Measurements from ENCODE around the gene ACTA2. TPM values are rescaled to one million over a fixed set of nuclear protein-coding genes. Genes with fewer than 3 reads are reported as not detected.
"Not testable (repeated sequence)": the region's sequence is repeated elsewhere in the genome, so short reads cannot be mapped to it uniquely, and the experiment has no call there.

Gene ACTA2
- total RNA-seq, 1 experiment from 2014 or later: 2.9 TPM

DNA sequence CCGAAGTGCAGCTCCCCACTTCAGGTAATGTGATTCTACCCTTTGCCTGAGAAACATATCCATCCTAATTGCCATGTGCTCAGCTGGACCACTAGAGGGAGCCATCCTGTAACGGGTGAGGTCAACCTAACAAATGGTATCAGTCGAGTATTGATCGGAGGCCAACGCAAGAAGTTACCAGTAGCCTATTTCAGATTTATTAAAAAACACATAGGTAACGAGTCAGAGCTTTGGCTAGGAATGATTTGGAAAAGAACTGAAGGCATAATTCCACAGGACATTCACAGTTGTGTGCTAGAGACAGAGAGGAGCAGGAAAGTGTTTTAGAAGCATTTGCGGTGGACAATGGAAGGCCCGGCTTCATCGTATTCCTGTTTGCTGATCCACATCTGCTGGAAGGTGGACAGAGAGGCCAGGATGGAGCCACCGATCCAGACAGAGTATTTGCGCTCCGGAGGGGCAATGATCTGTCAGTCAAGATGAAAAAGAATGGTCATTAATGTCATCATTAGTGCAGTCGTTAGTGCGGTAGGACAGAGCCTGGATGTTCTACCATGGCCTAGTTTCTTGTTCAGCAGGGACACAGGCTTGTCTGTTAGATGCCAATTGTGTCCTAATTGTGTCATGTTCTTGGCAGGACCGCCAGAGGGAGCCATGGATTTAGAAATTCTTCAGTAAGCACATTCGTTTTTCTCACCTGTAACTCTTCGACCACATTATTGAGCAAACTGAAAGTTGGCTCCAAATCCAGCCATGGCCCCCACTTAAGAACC lies 17.5 kb downstream of the ACTA2 start:
- DNase-seq (ENCODE audit: low read depth, low spot score): peak; percentile 82
- in situ Hi-C loops (cut with HindIII; ENCODE audit: low pct_unique_long_range_greater_than_20kb, low sequenced_read_pairs): no loop called here

DNA sequence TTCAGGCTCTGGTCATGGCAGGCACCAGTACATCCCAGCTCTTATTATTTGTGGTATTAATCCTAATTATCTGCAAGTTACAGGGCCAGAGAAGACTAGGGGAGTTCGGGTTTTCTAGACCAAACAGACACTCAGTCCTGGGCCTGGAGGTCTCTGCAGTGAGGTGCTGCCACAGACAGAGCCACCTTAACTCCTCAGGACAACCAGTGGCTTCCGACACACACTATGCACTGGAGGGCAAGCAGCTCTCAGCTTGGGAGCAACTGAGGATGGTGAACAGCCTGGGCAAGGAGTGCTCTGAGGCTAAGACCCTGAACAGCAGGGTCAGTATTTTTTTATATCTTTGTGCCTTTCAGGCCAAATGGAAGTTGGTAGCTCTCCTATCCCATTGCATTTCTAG lies 19.0 kb downstream of the ACTA2 start:
- no peak for DNase-seq (ENCODE audit: low read depth, low spot score)
- in situ Hi-C loops (cut with HindIII; ENCODE audit: low pct_unique_long_range_greater_than_20kb, low sequenced_read_pairs): no loop called here

DNA sequence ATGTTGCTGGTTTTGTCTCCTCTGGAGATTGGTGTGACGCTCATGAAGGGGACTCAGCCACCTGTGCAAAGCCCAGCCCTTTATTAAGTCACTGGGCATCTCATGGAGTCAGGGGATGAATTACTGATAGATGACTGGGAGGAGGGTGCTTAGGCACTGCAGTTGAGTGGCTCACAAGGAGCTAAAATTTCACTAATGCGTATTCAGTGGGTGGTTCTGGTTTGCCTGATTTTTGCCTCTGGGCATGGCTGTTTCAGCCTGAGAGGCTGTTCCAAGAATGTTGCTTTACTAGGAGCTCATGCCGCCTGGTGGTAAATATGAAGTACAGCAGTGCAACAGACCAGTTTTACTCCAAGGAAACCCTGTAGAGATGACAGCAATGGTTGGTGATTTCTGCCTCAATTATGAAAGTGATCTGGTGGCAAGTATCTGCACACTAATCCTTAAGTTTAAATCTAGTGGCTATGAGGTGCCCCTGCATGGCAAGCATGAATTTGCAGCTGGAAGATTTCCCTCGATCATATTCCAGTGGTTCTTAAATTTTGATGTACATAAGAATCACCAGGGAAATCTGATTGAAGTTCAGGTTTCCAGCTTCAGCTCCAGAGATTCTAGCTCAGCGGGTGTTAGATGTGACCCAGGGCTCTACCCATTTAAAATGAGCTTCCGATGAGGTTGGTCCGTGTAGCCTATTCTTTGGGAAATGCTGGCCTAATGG lies 19.9 kb downstream of the ACTA2 start:
- in situ Hi-C loops (cut with HindIII; ENCODE audit: low pct_unique_long_range_greater_than_20kb, low sequenced_read_pairs): no loop called here
- DNase-seq (ENCODE audit: low read depth, low spot score): peak; percentile 82

DNA sequence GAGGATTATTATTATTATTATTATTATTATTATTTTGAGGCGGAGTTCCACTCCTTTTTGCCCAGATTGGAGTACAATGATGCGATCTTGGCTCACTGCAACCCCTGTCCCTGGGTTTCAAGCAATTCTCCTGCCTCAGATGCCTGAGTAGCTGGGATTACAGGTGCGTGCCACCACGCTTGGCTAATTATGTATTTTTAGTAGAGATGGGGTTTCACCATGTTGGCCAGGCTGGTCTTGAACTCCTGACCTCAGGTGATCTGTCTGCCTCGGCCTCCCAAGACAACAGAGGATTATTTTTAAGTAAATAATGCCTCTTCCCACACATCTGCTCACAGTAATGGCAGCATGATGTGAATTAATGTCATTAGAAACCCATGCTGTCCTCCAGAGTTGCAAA lies 20.5 kb downstream of the ACTA2 start:
- DNase-seq (ENCODE audit: low read depth, low spot score); in situ Hi-C loops (cut with HindIII; ENCODE audit: low pct_unique_long_range_greater_than_20kb, low sequenced_read_pairs): not testable (repeated sequence)

DNA sequence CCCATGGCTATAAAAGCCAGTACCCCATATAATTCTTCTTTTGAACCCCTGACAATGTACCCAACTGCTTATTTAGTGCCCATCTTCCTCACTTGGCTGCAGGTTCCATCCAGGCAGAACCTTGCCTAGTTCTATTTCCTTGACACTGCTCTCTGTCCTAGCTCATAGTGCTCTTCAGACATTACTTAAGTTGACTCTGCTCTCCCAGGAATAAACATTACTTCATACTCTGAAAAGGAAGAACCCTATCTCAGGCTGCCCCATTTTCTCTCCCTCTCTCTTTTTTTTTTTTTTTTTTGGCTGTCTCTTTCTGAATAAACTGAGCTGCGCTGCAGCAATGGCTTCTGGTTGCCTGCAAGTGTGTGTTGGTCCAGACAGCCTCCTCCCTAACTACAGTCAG lies 21.0 kb downstream of the ACTA2 start:
- DNase-seq (ENCODE audit: low read depth, low spot score): no peak
- in situ Hi-C loops (cut with HindIII; ENCODE audit: low pct_unique_long_range_greater_than_20kb, low sequenced_read_pairs): no loop called here

DNA sequence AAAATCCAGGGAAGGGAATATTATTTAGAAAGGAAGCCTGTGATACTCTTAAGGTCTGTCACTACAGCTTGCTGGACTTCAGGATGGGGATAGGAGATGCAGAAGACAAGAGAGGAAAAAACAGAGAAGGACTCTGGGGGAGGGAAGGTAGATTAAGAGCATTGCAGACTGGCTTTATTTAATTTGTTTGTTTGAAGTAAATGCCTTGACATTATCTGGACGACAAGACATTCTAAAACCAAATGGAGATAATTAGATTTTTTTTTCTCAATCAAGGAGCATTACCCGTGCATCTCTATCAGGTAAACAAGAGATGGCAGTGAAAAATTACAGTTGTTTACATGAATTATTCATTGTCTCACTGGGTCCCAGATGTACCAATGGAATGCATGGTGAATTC lies 24.3 kb downstream of the ACTA2 start:
- no peak for DNase-seq (ENCODE audit: low read depth, low spot score)
- in situ Hi-C loops (cut with HindIII; ENCODE audit: low pct_unique_long_range_greater_than_20kb, low sequenced_read_pairs): no loop called here

DNA sequence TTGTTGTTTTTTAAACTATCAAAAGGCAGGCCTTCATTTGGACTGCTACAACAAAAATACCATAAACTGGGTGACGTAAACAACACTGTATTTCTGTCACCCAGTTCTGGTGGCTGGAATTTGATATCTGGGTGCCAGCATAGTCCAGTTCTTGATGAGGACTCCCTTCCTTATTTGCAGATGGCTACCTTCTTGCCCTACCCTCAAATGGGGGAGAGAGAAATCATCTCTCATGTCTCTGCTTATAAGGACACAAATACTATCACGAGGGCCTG lies 25.2 kb downstream of the ACTA2 start:
- in situ Hi-C loops (cut with HindIII; ENCODE audit: low pct_unique_long_range_greater_than_20kb, low sequenced_read_pairs): no loop called here
- no peak for DNase-seq (ENCODE audit: low read depth, low spot score)

DNA sequence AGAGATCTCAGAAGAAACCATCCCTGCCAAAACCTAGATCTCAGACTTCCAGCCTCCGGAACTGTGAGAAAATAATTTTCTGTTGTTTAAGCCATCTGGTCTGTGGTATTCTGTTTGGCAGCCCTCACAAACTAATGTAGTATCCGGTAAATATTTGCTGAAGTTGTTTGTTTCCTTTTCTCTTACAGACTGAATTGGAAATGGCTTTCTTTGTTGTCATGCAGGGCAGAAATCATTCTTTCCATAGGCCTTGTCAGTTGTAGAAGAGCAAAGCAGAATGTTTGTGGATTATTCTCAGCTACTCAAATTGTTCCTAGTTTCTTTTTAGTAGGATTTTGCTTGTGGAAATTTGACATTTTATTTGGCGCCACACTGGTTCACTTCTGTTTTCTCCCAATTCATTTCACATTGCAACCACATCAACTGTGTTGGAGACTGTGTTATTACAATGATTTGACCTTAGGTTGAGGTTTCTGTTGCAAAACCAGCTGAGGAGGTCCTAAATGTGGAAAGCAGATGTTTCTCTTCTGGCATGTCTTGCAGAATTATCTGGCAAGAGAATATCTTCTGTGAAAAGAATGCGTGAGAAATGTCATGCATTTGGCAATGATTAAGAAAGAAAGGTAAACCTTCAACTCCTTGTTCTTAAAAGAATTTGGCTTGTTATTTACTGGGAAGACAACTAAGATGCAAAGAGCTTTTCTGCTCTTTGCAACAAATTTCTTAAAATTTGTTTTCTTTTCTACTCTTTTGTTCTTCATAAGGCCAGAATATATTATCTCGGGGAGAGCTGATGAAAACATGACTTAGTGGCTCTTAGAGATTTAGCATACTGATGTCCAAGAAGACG lies 25.8 kb downstream of the ACTA2 start:
- in situ Hi-C loops (cut with HindIII; ENCODE audit: low pct_unique_long_range_greater_than_20kb, low sequenced_read_pairs): no loop called here
- no peak for DNase-seq (ENCODE audit: low read depth, low spot score)

DNA sequence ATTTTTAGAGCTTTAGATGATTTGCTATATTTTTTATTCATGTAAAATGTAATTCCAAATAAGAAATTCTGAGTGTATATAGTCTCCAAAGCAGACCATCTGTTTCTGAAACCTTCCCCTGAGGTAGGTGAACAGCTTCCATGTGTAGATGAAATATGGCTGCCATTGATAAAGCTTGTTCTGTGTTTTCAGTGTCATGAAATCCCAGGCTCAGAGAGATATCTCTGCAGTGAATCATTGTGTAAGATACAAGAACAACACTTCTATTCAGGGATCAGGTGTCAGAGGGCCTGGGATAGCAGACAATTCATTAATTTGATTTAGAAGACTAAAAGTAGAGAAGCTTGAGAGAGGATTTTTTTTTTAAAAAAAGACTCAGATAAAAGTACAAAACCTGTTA lies 29.1 kb downstream of the ACTA2 start:
- peak; percentile 55 for DNase-seq (ENCODE audit: low read depth, low spot score)
- in situ Hi-C loops (cut with HindIII; ENCODE audit: low pct_unique_long_range_greater_than_20kb, low sequenced_read_pairs): no loop called here

DNA sequence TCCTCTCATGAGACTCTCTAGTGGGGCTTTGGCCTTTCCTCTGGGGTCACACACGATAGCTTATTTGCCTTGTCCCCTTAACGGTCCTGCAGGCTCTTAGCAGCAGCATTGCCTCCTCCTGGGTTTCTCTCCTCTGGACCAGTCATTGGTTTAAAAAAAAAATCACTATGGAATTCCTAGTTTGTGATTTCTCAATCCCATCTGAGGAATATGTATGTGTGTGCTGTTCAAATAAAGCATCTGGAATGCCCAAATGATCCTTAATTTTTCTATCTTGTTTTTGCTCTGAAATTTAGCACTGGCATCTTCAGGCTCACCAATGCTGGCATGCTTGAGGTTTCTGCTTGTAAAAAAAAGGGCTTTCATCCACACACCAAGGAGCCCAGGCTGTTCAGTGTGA lies 30.5 kb downstream of the ACTA2 start:
- in situ Hi-C loops (cut with HindIII; ENCODE audit: low pct_unique_long_range_greater_than_20kb, low sequenced_read_pairs): no loop called here
- DNase-seq (ENCODE audit: low read depth, low spot score): no peak

DNA sequence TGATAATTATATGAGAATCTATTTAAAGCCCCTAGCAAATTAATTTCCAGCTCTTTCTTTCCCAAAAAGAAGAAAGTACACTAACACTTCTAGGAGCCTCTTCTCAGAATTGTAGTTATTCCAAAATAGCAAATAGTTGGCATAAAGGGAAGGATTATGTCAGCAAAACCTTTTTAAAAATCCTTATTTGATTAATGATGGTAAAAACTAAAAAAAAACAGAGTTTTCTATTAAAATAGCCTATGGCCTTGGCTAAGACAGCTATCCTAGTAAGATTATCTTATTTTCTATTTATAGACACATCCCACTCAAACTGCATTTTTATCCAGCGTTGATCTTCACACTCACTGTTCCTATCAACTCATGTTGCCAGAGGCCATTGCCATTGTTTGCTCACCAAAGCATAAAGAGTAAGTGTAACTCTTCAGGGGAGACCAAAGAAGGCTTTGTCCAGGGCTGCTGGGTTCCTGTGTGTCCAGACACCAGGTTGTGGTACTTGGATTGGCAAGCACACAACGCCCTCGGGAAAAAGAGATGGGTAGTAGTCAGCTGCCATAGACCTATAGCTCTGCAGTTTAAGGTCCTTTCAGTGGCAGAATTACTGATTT lies 31.5 kb downstream of the ACTA2 start:
- in situ Hi-C loops (cut with HindIII; ENCODE audit: low pct_unique_long_range_greater_than_20kb, low sequenced_read_pairs): no loop called here

DNA sequence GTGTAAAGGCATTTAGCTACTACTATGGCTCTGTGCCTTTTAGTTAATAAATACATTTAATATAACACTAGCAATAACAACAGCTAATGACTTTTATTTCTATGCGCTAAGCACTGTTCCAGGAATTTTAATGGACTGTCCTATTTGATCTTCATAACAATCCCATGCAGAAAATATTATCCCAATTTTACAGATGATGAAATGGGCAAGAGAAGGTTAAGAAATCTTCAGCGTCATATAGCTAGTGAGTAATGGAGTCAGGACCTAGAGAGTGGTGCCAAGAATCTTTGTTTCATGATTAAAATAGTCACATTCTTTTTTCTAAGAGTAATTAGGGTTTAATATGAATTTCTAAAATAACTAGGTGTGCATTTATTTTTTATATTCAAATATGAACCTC lies 32.4 kb downstream of the ACTA2 start:
- no peak for DNase-seq (ENCODE audit: low read depth, low spot score)
- in situ Hi-C loops (cut with HindIII; ENCODE audit: low pct_unique_long_range_greater_than_20kb, low sequenced_read_pairs): no loop called here

More for the DNA sequence above, 31.5 kb downstream of the ACTA2 start:
- DNase-seq (ENCODE audit: low read depth, low spot score): peak; percentile 73

DNA sequence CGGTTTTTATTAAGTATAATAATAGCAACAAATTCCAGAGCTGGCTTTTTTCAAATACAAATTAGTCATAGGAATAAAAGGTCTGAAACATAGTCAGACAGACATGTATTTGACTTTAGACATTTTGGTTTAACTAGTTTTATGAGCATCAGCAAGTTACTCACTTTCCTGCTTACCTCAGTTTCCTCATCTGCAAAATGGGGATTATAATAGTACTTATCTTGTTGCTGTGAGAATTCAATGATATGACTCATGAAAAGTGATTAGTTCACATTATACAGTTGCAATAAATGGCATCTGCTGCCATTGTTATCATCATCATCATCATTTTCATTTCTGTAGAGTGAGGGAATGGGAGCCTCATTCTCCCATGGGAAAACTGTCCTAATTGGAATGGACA lies 33.5 kb downstream of the ACTA2 start:
- no peak for DNase-seq (ENCODE audit: low read depth, low spot score)
- in situ Hi-C loops (cut with HindIII; ENCODE audit: low pct_unique_long_range_greater_than_20kb, low sequenced_read_pairs): no loop called here

DNA sequence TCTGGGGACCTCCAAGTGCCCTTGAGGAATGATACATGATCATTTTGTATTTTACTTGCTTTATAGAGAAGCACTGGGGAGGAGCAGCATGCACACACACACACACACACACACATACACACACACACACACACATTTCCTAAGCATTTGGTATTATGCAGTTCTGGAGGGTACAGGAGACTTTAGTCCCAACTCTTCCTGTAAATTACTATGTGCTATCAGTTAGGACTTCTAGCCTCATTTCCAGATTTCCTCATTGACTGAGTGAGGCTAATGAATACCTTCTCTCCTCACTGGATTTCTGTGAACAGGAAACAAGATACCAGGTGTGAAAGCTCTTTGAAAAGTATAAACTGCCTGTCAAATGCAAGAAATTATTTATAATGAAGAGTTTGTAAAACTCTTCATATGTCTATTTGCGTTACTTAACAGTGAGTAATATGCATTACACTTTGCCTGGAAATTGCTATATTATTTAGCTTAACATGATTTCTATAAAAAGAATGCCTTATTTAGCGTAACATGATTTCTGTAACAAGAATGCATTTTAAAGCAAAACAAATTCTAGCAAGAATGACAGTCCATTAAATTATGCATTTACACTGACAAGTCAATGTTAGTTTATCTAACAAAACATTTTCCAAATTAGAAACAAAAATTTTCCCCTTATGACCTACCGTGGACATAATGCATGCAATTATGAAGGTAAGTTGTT lies 34.2 kb downstream of the ACTA2 start:
- no peak for DNase-seq (ENCODE audit: low read depth, low spot score)
- in situ Hi-C loops (cut with HindIII; ENCODE audit: low pct_unique_long_range_greater_than_20kb, low sequenced_read_pairs): no loop called here

DNA sequence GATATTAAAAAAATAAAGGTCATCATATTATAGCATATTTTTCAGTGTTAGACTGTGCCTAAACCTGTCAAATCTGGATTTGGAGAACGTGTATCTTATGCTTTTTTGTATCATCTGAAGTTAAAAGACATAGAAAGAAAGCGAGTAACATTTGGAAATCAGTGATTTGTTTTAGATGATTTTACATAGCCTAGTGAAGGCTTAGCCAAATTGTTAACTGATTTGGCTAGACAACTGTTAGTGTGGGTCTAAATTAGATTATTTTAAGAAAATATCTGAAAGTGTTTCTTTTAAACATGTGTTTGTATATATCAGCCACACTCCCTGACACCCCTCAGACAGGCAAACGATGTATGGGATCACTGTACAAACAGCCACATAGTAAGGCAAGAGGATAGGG lies 35.6 kb downstream of the ACTA2 start:
- DNase-seq (ENCODE audit: low read depth, low spot score): no peak
- in situ Hi-C loops (cut with HindIII; ENCODE audit: low pct_unique_long_range_greater_than_20kb, low sequenced_read_pairs): no loop called here

DNA sequence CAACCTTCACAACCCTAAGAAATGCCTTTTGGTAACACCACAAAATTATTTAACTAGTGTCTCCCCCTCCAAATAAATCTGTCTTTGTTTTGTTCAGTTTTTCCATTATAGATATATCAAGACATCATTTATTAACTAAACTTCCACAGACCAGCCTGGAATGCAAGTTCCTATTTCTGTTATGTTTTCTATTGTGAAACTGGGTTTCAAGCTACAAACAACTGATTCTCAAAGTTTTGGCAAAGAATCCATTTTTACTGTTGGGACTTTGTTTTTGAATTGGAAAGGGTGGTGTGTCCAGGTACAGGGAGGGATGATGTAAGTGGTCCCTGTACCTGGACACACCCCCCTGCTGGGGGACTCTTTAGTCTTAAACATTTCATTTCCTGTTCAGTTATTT lies 36.3 kb downstream of the ACTA2 start:
- in situ Hi-C loops (cut with HindIII; ENCODE audit: low pct_unique_long_range_greater_than_20kb, low sequenced_read_pairs): no loop called here
- DNase-seq (ENCODE audit: low read depth, low spot score): no peak

DNA sequence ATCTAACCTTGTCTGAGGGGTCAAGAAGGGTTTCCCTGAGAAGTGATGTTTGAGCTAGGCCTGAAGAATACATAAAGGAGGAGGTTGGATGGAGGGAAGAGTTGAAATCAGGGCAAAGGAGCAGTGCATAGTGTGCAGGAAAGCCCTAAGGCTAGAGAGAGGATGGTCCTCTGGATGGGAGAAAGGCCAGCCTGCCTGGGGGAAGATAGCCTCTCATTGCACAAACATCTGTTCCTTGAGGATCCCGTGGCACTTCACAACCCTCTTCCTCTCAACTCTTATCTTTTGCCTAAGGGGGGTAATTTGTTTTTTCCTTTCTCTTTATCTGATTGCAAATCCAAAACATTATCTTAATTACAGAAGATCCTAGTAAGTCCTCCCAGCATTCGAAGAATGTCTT lies 36.8 kb downstream of the ACTA2 start:
- in situ Hi-C loops (cut with HindIII; ENCODE audit: low pct_unique_long_range_greater_than_20kb, low sequenced_read_pairs): no loop called here
- no peak for DNase-seq (ENCODE audit: low read depth, low spot score)

DNA sequence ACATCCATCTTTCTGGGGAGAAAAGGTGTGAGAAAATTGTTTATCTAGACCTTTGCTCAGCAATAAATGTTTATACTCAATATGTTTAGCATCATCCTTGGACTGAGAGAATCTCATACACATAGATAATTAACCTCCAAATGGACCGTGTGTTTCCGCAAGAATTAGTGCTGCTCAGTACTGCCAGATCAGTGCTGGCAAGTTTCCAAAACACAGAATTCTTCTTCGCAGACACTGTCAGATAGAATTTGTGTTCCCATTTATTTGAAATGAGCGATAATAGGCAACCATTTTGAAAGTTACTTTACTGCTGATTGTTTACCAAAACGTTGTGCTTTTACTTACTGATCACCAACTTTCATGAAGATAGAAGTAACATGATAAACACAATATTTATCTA lies 38.8 kb downstream of the ACTA2 start:
- DNase-seq (ENCODE audit: low read depth, low spot score): no peak
- in situ Hi-C loops (cut with HindIII; ENCODE audit: low pct_unique_long_range_greater_than_20kb, low sequenced_read_pairs): no loop called here

All from SK-MEL-5 (cell line).